HEK293 (cell line): ENCODE measurements around the gene TOR4A.
A peak's percentile ranks its signal among the peaks of the same experiment; 100 is the strongest.

Experiments used
- BCL11A ChIP-seq: fragments of 450-650 bp; formaldehyde crosslinking; IDR thresholded peaks from 2 replicates; pipeline ENCODE4 v1.5.1; 2016; ENCODE audit warnings: low read depth, missing biosample characterization, missing genetic modification characterization
- OVOL3 ChIP-seq: fragments of 450-650 bp; formaldehyde crosslinking; IDR thresholded peaks from 2 replicates; pipeline ENCODE4 v1.5.1; 2016; ENCODE audit warnings: missing biosample characterization, missing genetic modification characterization
- SP2 ChIP-seq: fragments of 450-650 bp; formaldehyde crosslinking; IDR thresholded peaks from 2 replicates; pipeline ENCODE4 v1.5.1; 2016; ENCODE audit warnings: missing biosample characterization, missing genetic modification characterization
- WT1 ChIP-seq: fragments of 450-650 bp; formaldehyde crosslinking; IDR thresholded peaks from 2 replicates; pipeline ENCODE4 v1.5.1; 2016; ENCODE audit warnings: missing biosample characterization, missing genetic modification characterization
- ZBTB8A ChIP-seq: fragments of 450-650 bp; formaldehyde crosslinking; IDR thresholded peaks from 2 replicates; pipeline ENCODE4 v1.5.1; 2016; ENCODE audit warnings: missing biosample characterization, missing genetic modification characterization
- ZEB2 ChIP-seq: fragments of 450-650 bp; formaldehyde crosslinking; IDR thresholded peaks from 2 replicates; pipeline ENCODE4 v1.5.1; 2016; ENCODE audit warnings: missing biosample characterization, missing genetic modification characterization
- ZNF157 ChIP-seq: fragments of 450-650 bp; formaldehyde crosslinking; IDR thresholded peaks from 2 replicates; pipeline ENCODE4 v1.5.1; 2016; ENCODE audit warnings: missing biosample characterization, missing genetic modification characterization
- ZNF16 ChIP-seq: fragments of 450-650 bp; formaldehyde crosslinking; IDR thresholded peaks from 2 replicates; pipeline ENCODE4 v1.5.1; 2016; ENCODE audit warnings: low read depth, missing biosample characterization, missing genetic modification characterization
- ZNF174 ChIP-seq: fragments of 450-650 bp; formaldehyde crosslinking; IDR thresholded peaks from 2 replicates; pipeline ENCODE4 v1.5.0; 2017; ENCODE audit warnings: missing biosample characterization, mild to moderate bottlenecking, missing genetic modification characterization
- ZNF184 ChIP-seq: fragments of 450-650 bp; IDR thresholded peaks from 2 replicates; pipeline ENCODE4 v1.5.1; 2018; ENCODE audit warnings: missing biosample characterization, mild to moderate bottlenecking, missing genetic modification characterization
- ZNF214 ChIP-seq: fragments of 450-650 bp; formaldehyde crosslinking; IDR thresholded peaks from 2 replicates; pipeline ENCODE4 v1.5.1; 2017; ENCODE audit warnings: missing biosample characterization, mild to moderate bottlenecking, missing genetic modification characterization, borderline replicate concordance
- ZNF266 ChIP-seq: fragments of 450-650 bp; formaldehyde crosslinking; IDR thresholded peaks from 2 replicates; pipeline ENCODE4 v1.5.1; 2016; ENCODE audit warnings: missing biosample characterization, missing genetic modification characterization, low read depth
- ZNF311 ChIP-seq: fragments of 450-650 bp; formaldehyde crosslinking; IDR thresholded peaks from 2 replicates; pipeline ENCODE4 v1.5.1; 2017; ENCODE audit warnings: missing biosample characterization, missing genetic modification characterization, borderline replicate concordance
- ZNF366 ChIP-seq: fragments of 450-650 bp; formaldehyde crosslinking; conservative IDR thresholded peaks from 2 replicates; pipeline ENCODE4 v1.5.1; 2016; ENCODE audit warnings: missing biosample characterization, missing genetic modification characterization
- ZNF394 ChIP-seq: fragments of 450-650 bp; formaldehyde crosslinking; IDR thresholded peaks from 2 replicates; pipeline ENCODE4 v1.5.1; 2016; ENCODE audit warnings: missing biosample characterization, missing genetic modification characterization, mild to moderate bottlenecking, moderate library complexity, borderline replicate concordance
- ZNF423 ChIP-seq: fragments of 450-650 bp; formaldehyde crosslinking; IDR thresholded peaks from 2 replicates; pipeline ENCODE4 v1.5.1; 2016; ENCODE audit warnings: missing biosample characterization, missing genetic modification characterization
- ZNF426 ChIP-seq: fragments of 450-650 bp; formaldehyde crosslinking; IDR thresholded peaks from 2 replicates; pipeline ENCODE4 v1.5.1; 2017; ENCODE audit warnings: missing biosample characterization, missing genetic modification characterization, mild to moderate bottlenecking, inconsistent platforms, moderate library complexity
- ZNF510 ChIP-seq: fragments of 450-650 bp; formaldehyde crosslinking; IDR thresholded peaks from 2 replicates; pipeline ENCODE4 v1.5.1; 2018; ENCODE audit warnings: mild to moderate bottlenecking, missing genetic modification characterization, missing biosample characterization; ENCODE audit not compliant: insufficient replicate concordance
- ZNF558 ChIP-seq: fragments of 450-650 bp; formaldehyde crosslinking; IDR thresholded peaks from 2 replicates; pipeline ENCODE4 v1.5.1; 2016; ENCODE audit warnings: missing biosample characterization, missing genetic modification characterization
- ZNF585B ChIP-seq: fragments of 450-650 bp; formaldehyde crosslinking; IDR thresholded peaks from 2 replicates; pipeline ENCODE4 v1.5.1; 2016; ENCODE audit warnings: missing biosample characterization, missing genetic modification characterization
- ZNF623 ChIP-seq: fragments of 450-650 bp; formaldehyde crosslinking; IDR thresholded peaks from 2 replicates; pipeline ENCODE4 v1.5.1; 2016; ENCODE audit warnings: missing biosample characterization, missing genetic modification characterization
- ZNF677 ChIP-seq: fragments of 450-650 bp; IDR thresholded peaks from 2 replicates; pipeline ENCODE4 v1.5.0; 2018; ENCODE audit warnings: missing biosample characterization, mild to moderate bottlenecking, missing genetic modification characterization, moderate library complexity
- ZNF76 ChIP-seq: fragments of 450-650 bp; formaldehyde crosslinking; IDR thresholded peaks from 2 replicates; pipeline ENCODE4; 2016; ENCODE audit warnings: low read depth, missing biosample characterization, missing genetic modification characterization, borderline replicate concordance
- ZNF777 ChIP-seq: fragments of 450-650 bp; formaldehyde crosslinking; IDR thresholded peaks from 2 replicates; pipeline ENCODE4 v1.5.1; 2017; ENCODE audit warnings: missing biosample characterization, missing genetic modification characterization, borderline replicate concordance
- ZNF843 ChIP-seq: fragments of 450-650 bp; formaldehyde crosslinking; IDR thresholded peaks from 2 replicates; pipeline ENCODE4 v1.5.1; 2016; ENCODE audit warnings: missing biosample characterization, missing genetic modification characterization
- TF ChIP-seq, protein P1 (sequence below): fragments of 450-650 bp; formaldehyde crosslinking; IDR thresholded peaks from 2 replicates; pipeline ENCODE4 v1.5.1; 2016; ENCODE audit warnings: missing biosample characterization, missing genetic modification characterization
- TF ChIP-seq, protein P2 (sequence below): IDR thresholded peaks from 2 replicates; pipeline ENCODE4 v1.6.1; 2011; ENCODE audit warnings: mild to moderate bottlenecking, low read depth, low read length, borderline replicate concordance
- TF ChIP-seq, protein P3 (sequence below): fragments of 450-650 bp; IDR thresholded peaks from 2 replicates; pipeline ENCODE4 v1.5.1; 2018; ENCODE audit warnings: missing biosample characterization, mild to moderate bottlenecking, missing genetic modification characterization
- TF ChIP-seq, protein P4 (sequence below): fragments of 450-650 bp; formaldehyde crosslinking; IDR thresholded peaks from 2 replicates; pipeline ENCODE4 v1.5.1; 2016; ENCODE audit warnings: missing biosample characterization, missing genetic modification characterization
- TF ChIP-seq, protein P5 (sequence below): fragments of 450-650 bp; formaldehyde crosslinking; IDR thresholded peaks from 2 replicates; pipeline ENCODE4 v1.5.1; 2017; ENCODE audit warnings: missing biosample characterization, missing genetic modification characterization

Gene TOR4A

DNA sequence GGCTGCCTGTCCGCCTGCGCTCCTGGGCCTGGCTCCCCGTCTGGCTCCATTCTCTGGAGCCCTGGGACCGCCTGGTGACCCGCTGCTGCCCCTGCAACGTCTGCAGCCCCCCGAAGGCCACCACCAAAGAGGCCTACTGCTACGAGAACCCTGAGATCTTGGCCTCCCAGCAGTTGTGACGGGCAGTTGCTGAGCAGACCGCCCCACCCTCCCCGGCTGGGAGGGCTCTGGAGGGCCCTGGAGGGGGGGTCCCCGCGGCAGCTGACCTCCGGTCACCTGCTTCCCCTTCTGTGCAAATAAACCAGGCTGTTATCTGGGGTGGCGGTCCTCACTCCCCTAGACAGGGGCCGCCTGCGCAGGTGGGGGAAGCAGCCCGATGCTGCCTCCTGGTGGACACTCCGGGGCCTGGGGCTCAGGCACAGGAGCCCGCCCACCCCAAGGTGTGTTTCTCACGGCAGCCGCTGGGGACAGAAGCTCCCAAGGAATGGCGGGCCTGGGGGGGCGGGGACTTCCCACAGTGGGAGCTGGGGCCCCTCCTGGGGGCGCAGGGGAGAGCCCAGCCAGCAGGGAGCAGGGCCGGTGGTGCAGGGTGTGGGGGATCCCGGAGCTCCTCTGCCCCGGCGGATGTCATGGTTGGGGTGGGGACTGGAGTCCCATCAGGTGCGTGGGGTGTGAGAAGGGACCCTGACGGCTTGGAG is 41.1 kb upstream of the TOR4A start (continued):
- TF ChIP-seq, protein P1, sequence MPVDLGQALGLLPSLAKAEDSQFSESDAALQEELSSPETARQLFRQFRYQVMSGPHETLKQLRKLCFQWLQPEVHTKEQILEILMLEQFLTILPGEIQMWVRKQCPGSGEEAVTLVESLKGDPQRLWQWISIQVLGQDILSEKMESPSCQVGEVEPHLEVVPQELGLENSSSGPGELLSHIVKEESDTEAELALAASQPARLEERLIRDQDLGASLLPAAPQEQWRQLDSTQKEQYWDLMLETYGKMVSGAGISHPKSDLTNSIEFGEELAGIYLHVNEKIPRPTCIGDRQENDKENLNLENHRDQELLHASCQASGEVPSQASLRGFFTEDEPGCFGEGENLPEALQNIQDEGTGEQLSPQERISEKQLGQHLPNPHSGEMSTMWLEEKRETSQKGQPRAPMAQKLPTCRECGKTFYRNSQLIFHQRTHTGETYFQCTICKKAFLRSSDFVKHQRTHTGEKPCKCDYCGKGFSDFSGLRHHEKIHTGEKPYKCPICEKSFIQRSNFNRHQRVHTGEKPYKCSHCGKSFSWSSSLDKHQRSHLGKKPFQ (tag by site-specific recombination): no peak
- TF ChIP-seq ZNF426 (tag by site-specific recombination) (no peak), ZNF76 (tag by site-specific recombination) (peak; percentile 39), ZNF184 (tag by site-specific recombination) (0 out of 2 replicates have a peak, but pooled peaks have one; percentile 25), ZNF311 (tag by site-specific recombination) (no peak), ZNF843 (tag by site-specific recombination) (0 out of 2 replicates have a peak, but pooled peaks have one; percentile 18), WT1 (tag by site-specific recombination) (peak; percentile 20; the same call in 1 of the 2 replicates), BCL11A (tag by site-specific recombination) (no peak), ZNF510 (tag by site-specific recombination) (no peak), ZNF777 (tag by site-specific recombination) (no peak), ZNF623 (tag by site-specific recombination) (no peak), ZNF677 (no peak), ZBTB8A (tag by site-specific recombination) (peak; percentile 54), SP2 (peak; percentile 44), ZNF366 (tag by site-specific recombination) (no peak), ZNF394 (peak; percentile 32; the same call in 1 of the 2 replicates), ZNF16 (no peak), ZNF558 (tag by site-specific recombination) (no peak), ZNF157 (tag by site-specific recombination) (no peak), ZNF585B (tag by site-specific recombination) (no peak), ZNF214 (tag by site-specific recombination) (no peak), OVOL3 (tag by site-specific recombination) (no peak; the same call in 1 of the 2 replicates), ZNF266 (tag by site-specific recombination) (no peak), ZNF174 (tag by site-specific recombination) (no peak), ZEB2 (tag by site-specific recombination) (peak; percentile 55; the same call in 1 of the 2 replicates), ZNF423 (tag by site-specific recombination) (peak; percentile 81)
- TF ChIP-seq, protein P2, sequence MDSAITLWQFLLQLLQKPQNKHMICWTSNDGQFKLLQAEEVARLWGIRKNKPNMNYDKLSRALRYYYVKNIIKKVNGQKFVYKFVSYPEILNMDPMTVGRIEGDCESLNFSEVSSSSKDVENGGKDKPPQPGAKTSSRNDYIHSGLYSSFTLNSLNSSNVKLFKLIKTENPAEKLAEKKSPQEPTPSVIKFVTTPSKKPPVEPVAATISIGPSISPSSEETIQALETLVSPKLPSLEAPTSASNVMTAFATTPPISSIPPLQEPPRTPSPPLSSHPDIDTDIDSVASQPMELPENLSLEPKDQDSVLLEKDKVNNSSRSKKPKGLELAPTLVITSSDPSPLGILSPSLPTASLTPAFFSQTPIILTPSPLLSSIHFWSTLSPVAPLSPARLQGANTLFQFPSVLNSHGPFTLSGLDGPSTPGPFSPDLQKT: no peak
- TF ChIP-seq, protein P3, sequence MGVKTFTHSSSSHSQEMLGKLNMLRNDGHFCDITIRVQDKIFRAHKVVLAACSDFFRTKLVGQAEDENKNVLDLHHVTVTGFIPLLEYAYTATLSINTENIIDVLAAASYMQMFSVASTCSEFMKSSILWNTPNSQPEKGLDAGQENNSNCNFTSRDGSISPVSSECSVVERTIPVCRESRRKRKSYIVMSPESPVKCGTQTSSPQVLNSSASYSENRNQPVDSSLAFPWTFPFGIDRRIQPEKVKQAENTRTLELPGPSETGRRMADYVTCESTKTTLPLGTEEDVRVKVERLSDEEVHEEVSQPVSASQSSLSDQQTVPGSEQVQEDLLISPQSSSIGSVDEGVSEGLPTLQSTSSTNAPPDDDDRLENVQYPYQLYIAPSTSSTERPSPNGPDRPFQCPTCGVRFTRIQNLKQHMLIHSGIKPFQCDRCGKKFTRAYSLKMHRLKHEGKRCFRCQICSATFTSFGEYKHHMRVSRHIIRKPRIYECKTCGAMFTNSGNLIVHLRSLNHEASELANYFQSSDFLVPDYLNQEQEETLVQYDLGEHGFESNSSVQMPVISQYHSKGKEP (tag by site-specific recombination): 0 out of 2 replicates have a peak, but pooled peaks have one; percentile 26
- TF ChIP-seq, protein P4, sequence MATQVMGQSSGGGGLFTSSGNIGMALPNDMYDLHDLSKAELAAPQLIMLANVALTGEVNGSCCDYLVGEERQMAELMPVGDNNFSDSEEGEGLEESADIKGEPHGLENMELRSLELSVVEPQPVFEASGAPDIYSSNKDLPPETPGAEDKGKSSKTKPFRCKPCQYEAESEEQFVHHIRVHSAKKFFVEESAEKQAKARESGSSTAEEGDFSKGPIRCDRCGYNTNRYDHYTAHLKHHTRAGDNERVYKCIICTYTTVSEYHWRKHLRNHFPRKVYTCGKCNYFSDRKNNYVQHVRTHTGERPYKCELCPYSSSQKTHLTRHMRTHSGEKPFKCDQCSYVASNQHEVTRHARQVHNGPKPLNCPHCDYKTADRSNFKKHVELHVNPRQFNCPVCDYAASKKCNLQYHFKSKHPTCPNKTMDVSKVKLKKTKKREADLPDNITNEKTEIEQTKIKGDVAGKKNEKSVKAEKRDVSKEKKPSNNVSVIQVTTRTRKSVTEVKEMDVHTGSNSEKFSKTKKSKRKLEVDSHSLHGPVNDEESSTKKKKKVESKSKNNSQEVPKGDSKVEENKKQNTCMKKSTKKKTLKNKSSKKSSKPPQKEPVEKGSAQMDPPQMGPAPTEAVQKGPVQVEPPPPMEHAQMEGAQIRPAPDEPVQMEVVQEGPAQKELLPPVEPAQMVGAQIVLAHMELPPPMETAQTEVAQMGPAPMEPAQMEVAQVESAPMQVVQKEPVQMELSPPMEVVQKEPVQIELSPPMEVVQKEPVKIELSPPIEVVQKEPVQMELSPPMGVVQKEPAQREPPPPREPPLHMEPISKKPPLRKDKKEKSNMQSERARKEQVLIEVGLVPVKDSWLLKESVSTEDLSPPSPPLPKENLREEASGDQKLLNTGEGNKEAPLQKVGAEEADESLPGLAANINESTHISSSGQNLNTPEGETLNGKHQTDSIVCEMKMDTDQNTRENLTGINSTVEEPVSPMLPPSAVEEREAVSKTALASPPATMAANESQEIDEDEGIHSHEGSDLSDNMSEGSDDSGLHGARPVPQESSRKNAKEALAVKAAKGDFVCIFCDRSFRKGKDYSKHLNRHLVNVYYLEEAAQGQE: peak; percentile 22; the same call in 1 of the 2 replicates
- TF ChIP-seq, protein P5, sequence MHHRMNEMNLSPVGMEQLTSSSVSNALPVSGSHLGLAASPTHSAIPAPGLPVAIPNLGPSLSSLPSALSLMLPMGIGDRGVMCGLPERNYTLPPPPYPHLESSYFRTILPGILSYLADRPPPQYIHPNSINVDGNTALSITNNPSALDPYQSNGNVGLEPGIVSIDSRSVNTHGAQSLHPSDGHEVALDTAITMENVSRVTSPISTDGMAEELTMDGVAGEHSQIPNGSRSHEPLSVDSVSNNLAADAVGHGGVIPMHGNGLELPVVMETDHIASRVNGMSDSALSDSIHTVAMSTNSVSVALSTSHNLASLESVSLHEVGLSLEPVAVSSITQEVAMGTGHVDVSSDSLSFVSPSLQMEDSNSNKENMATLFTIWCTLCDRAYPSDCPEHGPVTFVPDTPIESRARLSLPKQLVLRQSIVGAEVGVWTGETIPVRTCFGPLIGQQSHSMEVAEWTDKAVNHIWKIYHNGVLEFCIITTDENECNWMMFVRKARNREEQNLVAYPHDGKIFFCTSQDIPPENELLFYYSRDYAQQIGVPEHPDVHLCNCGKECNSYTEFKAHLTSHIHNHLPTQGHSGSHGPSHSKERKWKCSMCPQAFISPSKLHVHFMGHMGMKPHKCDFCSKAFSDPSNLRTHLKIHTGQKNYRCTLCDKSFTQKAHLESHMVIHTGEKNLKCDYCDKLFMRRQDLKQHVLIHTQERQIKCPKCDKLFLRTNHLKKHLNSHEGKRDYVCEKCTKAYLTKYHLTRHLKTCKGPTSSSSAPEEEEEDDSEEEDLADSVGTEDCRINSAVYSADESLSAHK (tag by site-specific recombination): no peak
